ENCODE results near the gene PRR5L. TPM values are rescaled to one million over a fixed set of nuclear protein-coding genes. Genes with fewer than 3 reads are reported as not detected.
"Not testable (repeated sequence)": the region's sequence is repeated elsewhere in the genome, so short reads cannot be mapped to it uniquely, and the experiment has no call there.

Gene PRR5L
- total and polyA plus RNA-seq, 9 donors = 5.9 to 56.3 (median 22.1) TPM

DNA sequence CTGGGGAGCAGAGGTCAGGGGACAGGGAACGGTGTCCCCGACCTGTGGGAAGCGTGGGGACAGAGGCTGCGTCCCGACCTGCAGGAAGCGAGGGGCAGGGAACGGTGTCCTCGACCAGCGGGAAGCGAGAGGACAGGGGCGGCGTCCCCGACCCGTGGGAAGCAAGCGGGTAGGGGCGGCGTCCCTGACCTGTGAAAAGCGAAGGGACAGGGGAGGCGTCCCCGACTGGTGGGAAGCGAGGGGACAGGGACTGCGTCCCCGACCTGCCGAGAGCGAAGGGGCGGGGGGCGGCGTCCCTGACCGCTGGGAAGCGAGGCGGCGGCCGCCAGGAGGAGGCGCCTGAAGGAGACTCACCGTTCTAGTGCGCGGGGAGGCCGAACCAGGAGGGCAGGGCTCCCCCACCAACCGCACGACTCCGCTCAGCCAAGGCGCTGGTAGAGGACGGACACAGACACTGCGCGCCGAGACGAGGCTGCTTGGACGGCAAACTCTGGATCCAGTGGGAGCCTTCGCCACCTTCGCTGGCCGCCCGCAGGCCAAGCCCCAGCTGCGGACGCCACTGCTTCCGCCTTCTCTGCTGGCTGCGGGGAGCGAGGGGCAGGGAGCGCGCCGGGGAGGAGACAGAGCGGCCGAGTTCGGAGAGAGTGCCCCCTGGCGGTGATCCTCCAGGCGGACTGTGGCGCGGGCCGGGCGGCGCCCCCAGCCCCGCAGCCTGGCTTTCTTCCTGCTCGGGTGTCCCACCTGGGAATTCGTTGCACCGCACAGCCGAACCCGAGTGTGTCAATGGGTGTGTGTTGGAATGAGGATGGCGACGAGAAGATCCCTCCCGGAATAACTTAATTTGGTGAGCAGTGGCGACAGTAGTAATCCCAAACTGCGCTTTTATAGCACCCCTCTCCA lies 213.9 kb downstream of the PRR5L start, which contains the start of gene TRAF6:
TRAF6 (minus strand) TSS at position 579 of the 900 bp plus-strand sequence. CDS start 8,757 bp downstream, outside the sequence.
- H3K36me3 ChIP-seq = no peaks in the 10 kb centered on the region
- H3K4me3 ChIP-seq = peak within 1 kb of the TSS; percentile 99
- no peaks in the 10 kb centered on the region for H3K27me3 ChIP-seq
- H3K4me1 ChIP-seq (ENCODE audit: insufficient read depth) = peaks cover 2% of the 10 kb centered on the region
- intact Hi-C loops (cut with DNase I) = no loop called here
- peak within 1 kb of the TSS; percentile 40 to 71 for H3K27ac ChIP-seq
- DNase-seq = peak; percentile 84 to 92 (median 90)
- TF ChIP-seq POLR2A (IDR thresholded peaks at IDR 0.05) (peak; percentile 73), EP300 (IDR thresholded peaks at IDR 0.05) (no peak)
- TF ChIP-seq, protein P1, sequence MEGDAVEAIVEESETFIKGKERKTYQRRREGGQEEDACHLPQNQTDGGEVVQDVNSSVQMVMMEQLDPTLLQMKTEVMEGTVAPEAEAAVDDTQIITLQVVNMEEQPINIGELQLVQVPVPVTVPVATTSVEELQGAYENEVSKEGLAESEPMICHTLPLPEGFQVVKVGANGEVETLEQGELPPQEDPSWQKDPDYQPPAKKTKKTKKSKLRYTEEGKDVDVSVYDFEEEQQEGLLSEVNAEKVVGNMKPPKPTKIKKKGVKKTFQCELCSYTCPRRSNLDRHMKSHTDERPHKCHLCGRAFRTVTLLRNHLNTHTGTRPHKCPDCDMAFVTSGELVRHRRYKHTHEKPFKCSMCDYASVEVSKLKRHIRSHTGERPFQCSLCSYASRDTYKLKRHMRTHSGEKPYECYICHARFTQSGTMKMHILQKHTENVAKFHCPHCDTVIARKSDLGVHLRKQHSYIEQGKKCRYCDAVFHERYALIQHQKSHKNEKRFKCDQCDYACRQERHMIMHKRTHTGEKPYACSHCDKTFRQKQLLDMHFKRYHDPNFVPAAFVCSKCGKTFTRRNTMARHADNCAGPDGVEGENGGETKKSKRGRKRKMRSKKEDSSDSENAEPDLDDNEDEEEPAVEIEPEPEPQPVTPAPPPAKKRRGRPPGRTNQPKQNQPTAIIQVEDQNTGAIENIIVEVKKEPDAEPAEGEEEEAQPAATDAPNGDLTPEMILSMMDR (IDR thresholded peaks at IDR 0.05) = peak; percentile 79 to 84 (median 84)
- H3K9me3 ChIP-seq = no peaks in the 10 kb centered on the region
- 0 to 1% (median 0%) methylated on average over 70 to 81 of the region's 81 CpGs for WGBS, 3 donors

DNA sequence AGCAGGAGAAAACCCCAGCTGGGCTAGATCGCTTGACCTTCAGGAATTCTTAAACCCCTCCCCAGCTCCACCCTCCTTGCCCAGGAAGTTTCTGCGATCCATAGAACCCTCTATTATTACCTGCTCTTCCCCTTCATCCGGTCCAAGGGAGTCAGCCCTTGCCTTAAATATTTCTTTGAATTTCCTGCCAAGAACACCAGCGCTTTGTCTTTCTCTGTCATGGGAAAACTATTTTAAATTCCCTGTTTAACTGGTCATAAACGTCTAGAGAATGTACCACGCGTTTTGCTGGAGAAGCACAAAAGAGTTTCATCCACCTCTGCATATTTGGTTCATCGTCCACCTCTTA lies 214.5 kb downstream of the PRR5L start:
- TF ChIP-seq EP300 (IDR thresholded peaks at IDR 0.05) = no peak
- no peak for TF ChIP-seq POLR2A (IDR thresholded peaks at IDR 0.05)
- TF ChIP-seq, protein P1 (IDR thresholded peaks at IDR 0.05) = no peak
- intact Hi-C loops (cut with DNase I) = no loop called here
- Histone ChIP-seq H3K27ac (peak overlapping the region in 1 of 2 donors; percentile 46), H3K4me3 (peak overlapping the region; percentile 99), H3K27me3 (no peaks in the 10 kb centered on the region), H3K4me1 (ENCODE audit: insufficient read depth) (peaks cover 2% of the 10 kb centered on the region), H3K36me3 (no peaks in the 10 kb centered on the region), H3K9me3 (no peaks in the 10 kb centered on the region)
- DNase-seq = no peak
- 1 to 2% (median 1%) methylated on average over 8 of the region's 8 CpGs for WGBS, 3 donors

DNA sequence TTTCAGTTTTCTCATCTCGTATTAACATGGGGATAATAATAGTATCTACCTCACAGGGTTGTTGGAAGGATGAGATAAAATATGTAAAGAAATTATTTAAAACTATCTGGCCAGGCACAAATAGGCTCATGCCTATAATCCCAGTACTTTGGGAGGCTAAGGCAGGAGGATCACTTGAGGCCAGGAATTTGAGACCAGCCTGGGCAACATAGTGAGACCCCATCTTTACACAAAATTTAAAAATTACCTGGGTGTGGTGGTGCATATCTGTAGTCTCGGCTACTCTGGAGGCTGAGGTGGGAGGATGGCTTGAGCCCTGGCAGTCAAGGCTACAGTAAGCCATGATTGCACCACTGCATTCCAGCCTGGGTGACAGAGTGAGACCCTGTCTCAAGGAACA lies 215.0 kb downstream of the PRR5L start:
- 60 to 72% (median 68%) methylated on average over 2 of the region's 2 CpGs for WGBS, 3 donors
- H3K4me1 ChIP-seq (ENCODE audit: insufficient read depth); H3K36me3 ChIP-seq; H3K27me3 ChIP-seq; intact Hi-C loops (cut with DNase I); H3K27ac ChIP-seq; H3K4me3 ChIP-seq; DNase-seq; H3K9me3 ChIP-seq: not testable (repeated sequence)

DNA sequence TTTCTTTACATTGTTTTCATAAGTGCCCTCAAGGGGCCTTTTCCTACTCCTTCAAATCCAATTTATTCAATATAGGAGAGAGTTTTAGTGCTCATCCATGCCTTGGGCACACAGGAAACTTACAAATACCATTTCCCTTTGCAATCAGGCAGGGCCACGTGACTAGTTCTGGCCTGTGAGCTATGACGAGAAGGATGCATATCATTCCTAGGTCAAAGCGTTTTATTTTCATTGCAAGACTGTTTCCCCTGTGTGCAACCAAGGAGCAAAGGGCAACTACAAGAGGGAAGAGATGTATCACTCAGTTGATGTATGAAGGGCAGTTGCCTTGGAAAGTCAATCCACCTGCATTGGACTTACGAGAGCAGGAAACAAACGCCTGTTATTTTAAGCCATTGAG lies 215.9 kb downstream of the PRR5L start:
- TF ChIP-seq, protein P1 (IDR thresholded peaks at IDR 0.05) = no peak
- TF ChIP-seq POLR2A (IDR thresholded peaks at IDR 0.05) = no peak
- TF ChIP-seq EP300 (IDR thresholded peaks at IDR 0.05) = no peak
- 69 to 85% (median 82%) methylated on average over 5 of the region's 5 CpGs for WGBS, 3 donors
- Histone ChIP-seq H3K9me3 (no peaks in the 10 kb centered on the region), H3K27ac (no peak overlapping the region), H3K4me3 (no peak overlapping the region), H3K27me3 (no peaks in the 10 kb centered on the region), H3K4me1 (ENCODE audit: insufficient read depth) (peaks cover 2% of the 10 kb centered on the region), H3K36me3 (no peaks in the 10 kb centered on the region)
- no peak for DNase-seq
- intact Hi-C loops (cut with DNase I) = no loop called here

DNA sequence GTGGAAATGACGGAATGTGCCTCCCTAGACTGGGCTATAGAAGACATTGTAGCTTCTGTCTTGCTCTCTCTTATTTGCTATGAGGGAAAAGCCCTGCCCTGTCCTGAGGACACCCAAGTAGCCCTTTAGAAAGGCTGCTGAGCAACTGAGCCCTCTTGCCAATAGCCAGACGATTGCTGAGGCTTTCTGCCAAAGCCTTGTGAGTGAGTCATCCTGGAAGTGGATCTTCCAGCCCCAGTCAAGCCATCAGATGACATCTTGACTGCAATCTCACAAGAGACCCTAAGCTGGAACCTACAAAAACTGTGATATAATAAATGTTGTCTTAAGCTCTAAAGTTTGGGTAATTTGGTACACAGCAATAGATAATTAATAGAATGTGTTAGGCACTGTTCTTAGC lies 217.9 kb downstream of the PRR5L start:
- Histone ChIP-seq H3K4me1 (ENCODE audit: insufficient read depth) (no peaks in the 10 kb centered on the region), H3K27ac (no peak overlapping the region), H3K27me3 (no peaks in the 10 kb centered on the region), H3K36me3 (no peaks in the 10 kb centered on the region), H3K4me3 (no peak overlapping the region), H3K9me3 (no peaks in the 10 kb centered on the region)
- no peak for DNase-seq
- intact Hi-C loops (cut with DNase I) = no loop called here
- WGBS, 3 donors = 51 to 70% (median 56%) methylated on average over 2 of the region's 2 CpGs
- no peak for TF ChIP-seq POLR2A (IDR thresholded peaks at IDR 0.05)
- TF ChIP-seq EP300 (IDR thresholded peaks at IDR 0.05) = no peak
- TF ChIP-seq, protein P1 (IDR thresholded peaks at IDR 0.05) = no peak

Data from ovary (tissue), 9 donors.